DND-41 (cell line): Measurements from ENCODE around the gene MMP17.

ENCODE experiments used
- ATAC-seq: fragments of 200-7000 bp; cut with Tn5 transposase; 3 replicates; pipeline ENCODE4 v1.9.1; 2021; ENCODE audit warnings: low read depth; ENCODE audit not compliant: insufficient read depth
- DNase-seq: peaks from one replicate; pipeline ENCODE4 v3.0.0-alpha.2; 2020
- H2AFZ ChIP-seq: 2 replicates; pipeline ENCODE4 v1.6.0; 2012; ENCODE audit warnings: low read depth, low read length
- H3K27ac ChIP-seq: 2 replicates; pipeline ENCODE4 v1.5.1; 2012; ENCODE audit warnings: low read length, inconsistent platforms
- H3K27me3 ChIP-seq: fragments of 200-600 bp; sonication (generic); 2 replicates; pipeline ENCODE4 v1.6.0; 2012; ENCODE audit warnings: low read length, mild to moderate bottlenecking, inconsistent platforms; ENCODE audit not compliant: insufficient read depth, poor library complexity
- H3K36me3 ChIP-seq: 2 replicates; pipeline ENCODE4 v1.5.1; 2012; ENCODE audit warnings: low read length, inconsistent platforms; ENCODE audit not compliant: insufficient read depth
- H3K4me1 ChIP-seq: 2 replicates; pipeline ENCODE4 v1.5.1; 2012; ENCODE audit warnings: mild to moderate bottlenecking, low read length; ENCODE audit not compliant: insufficient read depth
- H3K4me2 ChIP-seq: 2 replicates; pipeline ENCODE4 v1.6.0; 2012; ENCODE audit warnings: mild to moderate bottlenecking, moderate library complexity, low read length, inconsistent platforms; ENCODE audit not compliant: insufficient read depth
- H3K4me3 ChIP-seq, 2 experiments: fragments of 200-600 bp in 1 of 2; shearing (Covaris generic) in 1 of 2; 2 replicates each; pipeline ENCODE4 v1.5.1; 2012 to 2016; ENCODE audit warnings: inconsistent platforms in 2 of 2, low read length in 2 of 2, mild to moderate bottlenecking in 2 of 2, low read depth in 1 of 2, moderate library complexity in 1 of 2
- H3K79me2 ChIP-seq: 2 replicates; pipeline ENCODE4 v1.6.0; 2012; ENCODE audit warnings: low read length, inconsistent platforms; ENCODE audit not compliant: insufficient read depth
- H3K9ac ChIP-seq: 2 replicates; pipeline ENCODE4 v1.6.0; 2012; ENCODE audit warnings: low read depth, mild to moderate bottlenecking, inconsistent platforms, low read length, moderate library complexity
- H3K9me3 ChIP-seq: 2 replicates; pipeline ENCODE4 v1.5.1; 2012; ENCODE audit warnings: low read length, moderate library complexity, mild to moderate bottlenecking, inconsistent platforms; ENCODE audit not compliant: insufficient read depth, severe bottlenecking
- H4K20me1 ChIP-seq: 2 replicates; pipeline ENCODE4 v1.6.0; 2012; ENCODE audit warnings: low read length; ENCODE audit not compliant: insufficient read depth
- CTCF ChIP-seq: IDR thresholded peaks from 2 replicates; pipeline ENCODE4 v1.5.1; 2012; ENCODE audit warnings: borderline replicate concordance, low read length, moderate library complexity, mild to moderate bottlenecking; ENCODE audit not compliant: poor library complexity, severe bottlenecking; ENCODE audit errors: extremely low read depth
- EZH2 ChIP-seq: IDR thresholded peaks from 3 replicates; pipeline ENCODE4 v1.6.1; 2012; ENCODE audit warnings: borderline replicate concordance, low read depth, mild to moderate bottlenecking, moderate library complexity, low read length, inconsistent platforms; ENCODE audit not compliant: severe bottlenecking

MMP17 gene

GRCh38 chr12:131892711-131893604, 64.8 kb downstream of the MMP17 start:
- Histone ChIP-seq H3K79me2 (peaks cover 32% of the 10 kb centered on the region), H3K4me1 (peaks cover 33% of the 10 kb centered on the region), H3K4me2 (no peak overlapping the region), H3K9me3 (no peaks in the 10 kb centered on the region), H3K9ac (no peak overlapping the region), H4K20me1 (peaks cover 28% of the 10 kb centered on the region), H3K27me3 (no peaks in the 10 kb centered on the region), H2AFZ (no peak overlapping the region; the same call in 1 of the 2 replicates), H3K27ac (no peak overlapping the region), H3K36me3 (peaks cover 21% of the 10 kb centered on the region), H3K4me3 (no peak overlapping the region)
- TF ChIP-seq EZH2 (no peak), CTCF (no peak)
- ATAC-seq: no peak
- no peak for DNase-seq

DNA sequence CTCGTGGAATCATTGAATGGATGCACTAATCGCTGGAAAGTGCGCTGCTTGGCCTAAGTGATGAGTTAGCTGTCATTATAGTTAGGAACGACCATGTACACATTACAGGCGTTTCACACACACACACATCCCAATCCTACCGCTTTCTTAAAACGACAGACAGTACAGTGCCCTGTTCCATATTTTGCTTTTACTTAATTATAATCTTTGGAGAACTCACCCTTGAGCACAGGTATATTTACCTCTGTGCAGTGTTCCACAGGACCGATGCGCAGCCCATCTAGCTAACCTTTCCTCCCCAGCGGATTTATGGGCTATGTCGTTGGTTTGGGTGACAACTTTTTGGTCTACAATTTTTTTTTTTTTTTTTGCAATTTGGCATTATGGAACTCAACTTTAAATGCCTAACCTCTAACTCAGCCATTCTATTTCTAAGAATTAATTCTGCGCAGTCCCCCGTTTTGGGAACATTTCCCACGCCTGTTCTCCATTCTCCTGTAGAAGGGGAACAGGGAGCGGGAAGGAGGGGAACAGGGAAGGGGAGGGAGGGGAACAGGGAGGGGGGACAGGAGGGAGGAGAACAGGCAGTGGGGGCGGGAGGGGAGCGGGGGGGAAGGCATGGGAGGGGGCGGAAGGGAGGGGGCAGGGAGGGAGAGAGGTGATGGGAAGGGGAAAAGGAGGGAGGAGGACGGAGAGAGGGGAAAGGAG, 65.6 kb downstream of the MMP17 start:
- Histone ChIP-seq H3K9ac (no peak overlapping the region), H3K4me1 (peaks cover 34% of the 10 kb centered on the region), H3K9me3 (no peaks in the 10 kb centered on the region), H3K4me3 (no peak overlapping the region; a peak in 1 of 4 replicates), H3K36me3 (peaks cover 29% of the 10 kb centered on the region), H3K79me2 (peaks cover 40% of the 10 kb centered on the region), H3K27me3 (no peaks in the 10 kb centered on the region), H3K4me2 (peak overlapping the region; percentile 42), H4K20me1 (peaks cover 32% of the 10 kb centered on the region), H3K27ac (no peak overlapping the region), H2AFZ (no peak overlapping the region)
- no peak for TF ChIP-seq EZH2
- TF ChIP-seq CTCF: no peak
- ATAC-seq: no peak
- DNase-seq: no peak

- DNase-seq (peak; percentile 94), ATAC-seq (peak; percentile 79)
- Histone ChIP-seq H3K4me3 (peak within 1 kb of the TSS; percentile 63 to 67; a peak in 3 of 4 replicates), H3K4me2 (peak within 1 kb of the TSS; percentile 87), H3K27me3 (no peaks in the 10 kb centered on the region), H3K9ac (peak within 1 kb of the TSS; percentile 68), H3K9me3 (no peaks in the 10 kb centered on the region), H3K79me2 (peaks cover 45% of the 10 kb centered on the region), H4K20me1 (peaks cover 32% of the 10 kb centered on the region), H2AFZ (peak within 1 kb of the TSS; percentile 80), H3K27ac (peak within 1 kb of the TSS; percentile 77), H3K4me1 (peaks cover 34% of the 10 kb centered on the region), H3K36me3 (peaks cover 31% of the 10 kb centered on the region)
- TF ChIP-seq EZH2 (no peak), CTCF (no peak)
Measured at GRCh38 chr12:131894313-131894860, 66.2 kb downstream of the MMP17 start, which contains the start of gene ULK1. Gene ULK1, plus strand, starts transcription at chr12:131894622. Its CDS starts 380 bp downstream, at chr12:131895002.
